ENCODE measurements around the gene CLPTM1. TPM values are rescaled to one million over a fixed set of nuclear protein-coding genes. Genes with fewer than 3 reads are reported as not detected.

The CLPTM1 gene
- total RNA-seq, 1 donor: 62.6 TPM

DNA sequence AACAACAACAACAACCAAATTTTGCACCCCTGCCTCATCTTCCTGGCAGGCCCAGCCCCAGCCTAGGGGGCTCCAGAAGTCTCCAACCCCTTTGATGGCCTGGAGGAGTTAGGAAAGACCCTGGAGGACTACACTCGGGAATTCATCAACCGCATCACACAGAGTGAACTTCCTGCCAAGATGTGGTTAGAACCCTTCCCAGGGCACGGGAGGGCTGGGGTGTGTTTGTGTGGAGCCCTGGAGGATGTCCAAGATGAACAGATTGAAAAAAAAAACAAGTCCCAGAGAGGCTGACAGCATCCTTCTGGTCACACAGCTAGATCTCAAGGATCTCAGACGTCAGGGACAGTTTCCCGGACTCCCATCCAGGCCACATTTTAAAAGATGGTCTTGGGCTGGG lies 27.4 kb upstream of the CLPTM1 start:
- TF ChIP-seq, protein P1, sequence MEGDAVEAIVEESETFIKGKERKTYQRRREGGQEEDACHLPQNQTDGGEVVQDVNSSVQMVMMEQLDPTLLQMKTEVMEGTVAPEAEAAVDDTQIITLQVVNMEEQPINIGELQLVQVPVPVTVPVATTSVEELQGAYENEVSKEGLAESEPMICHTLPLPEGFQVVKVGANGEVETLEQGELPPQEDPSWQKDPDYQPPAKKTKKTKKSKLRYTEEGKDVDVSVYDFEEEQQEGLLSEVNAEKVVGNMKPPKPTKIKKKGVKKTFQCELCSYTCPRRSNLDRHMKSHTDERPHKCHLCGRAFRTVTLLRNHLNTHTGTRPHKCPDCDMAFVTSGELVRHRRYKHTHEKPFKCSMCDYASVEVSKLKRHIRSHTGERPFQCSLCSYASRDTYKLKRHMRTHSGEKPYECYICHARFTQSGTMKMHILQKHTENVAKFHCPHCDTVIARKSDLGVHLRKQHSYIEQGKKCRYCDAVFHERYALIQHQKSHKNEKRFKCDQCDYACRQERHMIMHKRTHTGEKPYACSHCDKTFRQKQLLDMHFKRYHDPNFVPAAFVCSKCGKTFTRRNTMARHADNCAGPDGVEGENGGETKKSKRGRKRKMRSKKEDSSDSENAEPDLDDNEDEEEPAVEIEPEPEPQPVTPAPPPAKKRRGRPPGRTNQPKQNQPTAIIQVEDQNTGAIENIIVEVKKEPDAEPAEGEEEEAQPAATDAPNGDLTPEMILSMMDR (IDR thresholded peaks at IDR 0.05; ENCODE audit: insufficient read depth, low read depth, low read length): no peak
- H3K4me3 ChIP-seq (ENCODE audit: low read depth, low read length): no peak overlapping the region
- DNase-seq (ENCODE audit: low read depth): peak; percentile 89

DNA sequence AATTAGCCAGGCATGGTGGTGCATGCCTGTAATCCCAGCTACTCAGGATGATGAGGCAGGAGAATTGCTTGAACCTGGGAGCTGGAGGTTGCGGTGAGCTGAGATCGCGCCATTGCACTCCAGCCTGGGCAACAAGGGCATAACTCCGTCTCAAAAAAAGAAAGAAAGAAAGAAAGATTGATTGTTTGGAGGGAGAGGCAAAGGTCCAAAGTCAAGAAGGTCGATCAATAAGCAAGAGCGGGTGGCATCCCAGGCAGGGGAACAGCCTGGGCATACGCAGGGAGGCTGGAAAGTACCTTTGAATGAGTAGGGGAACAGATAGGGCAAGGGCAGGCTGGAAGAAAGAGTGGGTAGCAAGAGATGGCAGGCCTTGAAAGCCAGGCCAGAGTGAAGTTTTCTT lies 25.1 kb upstream of the CLPTM1 start:
- TF ChIP-seq, protein P1 (IDR thresholded peaks at IDR 0.05; ENCODE audit: insufficient read depth, low read depth, low read length): no peak
- no peak overlapping the region for H3K4me3 ChIP-seq (ENCODE audit: low read depth, low read length)
- no peak for DNase-seq (ENCODE audit: low read depth)

DNA sequence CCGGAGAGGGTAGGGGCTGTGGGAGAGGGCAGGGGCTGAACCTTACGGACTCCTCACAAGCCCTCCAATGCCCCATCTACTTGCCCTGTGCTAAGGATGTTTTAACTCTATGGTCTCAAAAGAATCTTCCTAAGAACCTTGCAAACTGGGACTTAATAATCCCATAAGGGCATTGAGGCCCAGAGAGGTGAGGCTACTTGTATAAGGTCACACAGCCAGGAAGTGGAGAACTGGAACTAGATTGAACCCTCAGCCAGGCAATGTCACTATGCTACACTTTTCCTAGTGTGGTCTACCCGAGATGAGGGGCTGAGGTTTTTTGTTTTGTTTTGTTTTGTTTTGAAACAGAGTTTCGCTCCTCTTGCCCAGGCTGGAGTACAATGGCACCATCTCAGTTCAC lies 23.6 kb upstream of the CLPTM1 start:
- no peak for DNase-seq (ENCODE audit: low read depth)
- TF ChIP-seq, protein P1 (IDR thresholded peaks at IDR 0.05; ENCODE audit: insufficient read depth, low read depth, low read length): no peak
- H3K4me3 ChIP-seq (ENCODE audit: low read depth, low read length): no peak overlapping the region

DNA sequence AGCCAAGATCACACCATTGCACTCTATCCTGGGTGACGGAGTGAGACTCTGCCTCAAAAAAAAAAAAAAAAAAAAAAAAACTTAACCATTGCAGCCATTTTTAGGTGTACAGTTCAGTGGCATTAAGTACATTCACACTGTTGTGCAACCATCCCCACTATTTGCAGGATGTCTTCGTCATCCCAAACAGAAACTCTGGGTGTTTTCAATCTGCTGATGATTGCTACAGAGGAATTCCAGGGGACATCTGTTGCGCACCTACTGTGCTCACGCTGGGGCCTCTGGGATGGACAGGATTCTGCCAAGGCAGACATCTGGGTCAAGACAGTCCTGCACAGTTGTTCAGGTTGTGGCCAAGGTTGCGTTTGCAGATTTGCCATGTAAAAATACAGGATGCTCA lies 15.5 kb upstream of the CLPTM1 start:
- DNase-seq (ENCODE audit: low read depth): no peak
- TF ChIP-seq, protein P1 (IDR thresholded peaks at IDR 0.05; ENCODE audit: insufficient read depth, low read depth, low read length): no peak
- H3K4me3 ChIP-seq (ENCODE audit: low read depth, low read length): no peak overlapping the region

DNA sequence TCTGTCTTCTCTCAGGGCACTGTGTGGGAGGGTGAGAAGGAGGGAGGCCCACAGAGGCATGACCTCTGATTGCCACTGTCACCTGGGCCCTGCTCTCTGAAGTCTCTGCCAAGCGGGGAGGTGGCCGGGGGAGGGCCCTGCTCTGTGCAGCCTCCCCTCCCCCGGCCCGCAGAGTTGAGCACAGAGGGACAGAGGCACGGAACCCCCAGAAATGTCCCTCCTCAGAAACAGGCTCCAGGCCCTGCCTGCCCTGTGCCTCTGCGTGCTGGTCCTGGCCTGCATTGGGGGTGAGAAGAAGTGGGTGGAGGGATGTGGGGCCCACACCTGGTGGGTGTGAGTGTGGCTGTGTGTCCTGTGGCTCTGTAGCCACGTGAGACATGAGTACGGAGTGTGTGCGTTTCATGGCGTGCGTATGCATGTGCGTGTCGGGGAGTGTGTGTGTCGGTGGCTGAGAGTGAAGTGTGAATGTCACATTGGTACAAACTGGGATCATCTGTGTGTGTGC lies 13.1 kb upstream of the CLPTM1 start, which contains the start of gene APOC4:
Gene APOC4, plus strand, starts transcription at position 171 of the 505 bp plus-strand sequence. Its CDS starts 41 bp downstream, at position 212.
- no peak within 1 kb of the TSS for H3K4me3 ChIP-seq (ENCODE audit: low read depth, low read length)
- TF ChIP-seq, protein P1 (IDR thresholded peaks at IDR 0.05; ENCODE audit: insufficient read depth, low read depth, low read length): no peak
- DNase-seq (ENCODE audit: low read depth): no peak

DNA sequence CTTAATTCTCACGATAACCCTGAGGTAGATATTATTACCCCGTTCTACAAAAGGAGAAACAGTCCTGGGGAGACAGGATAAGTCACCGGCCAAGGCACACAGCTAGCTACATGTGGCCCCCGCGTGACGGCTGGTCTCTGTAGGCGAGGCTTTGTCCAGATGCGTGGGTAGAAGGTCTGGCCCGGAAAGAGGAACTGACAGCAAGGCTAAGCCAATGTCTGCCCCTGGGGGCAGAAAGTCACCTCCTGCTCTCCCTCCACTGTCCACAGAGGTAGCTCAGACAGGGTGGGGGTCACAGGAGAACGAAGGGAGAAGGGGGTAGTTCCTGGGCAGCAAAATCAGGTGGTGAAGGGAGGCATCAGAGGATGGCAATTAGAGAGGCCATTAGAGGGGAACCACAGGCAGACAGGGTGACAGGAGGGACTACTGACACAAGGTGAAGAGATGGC lies 11.4 kb upstream of the CLPTM1 start:
- TF ChIP-seq, protein P1 (IDR thresholded peaks at IDR 0.05; ENCODE audit: insufficient read depth, low read depth, low read length): no peak
- H3K4me3 ChIP-seq (ENCODE audit: low read depth, low read length): no peak overlapping the region
- no peak for DNase-seq (ENCODE audit: low read depth)

DNA sequence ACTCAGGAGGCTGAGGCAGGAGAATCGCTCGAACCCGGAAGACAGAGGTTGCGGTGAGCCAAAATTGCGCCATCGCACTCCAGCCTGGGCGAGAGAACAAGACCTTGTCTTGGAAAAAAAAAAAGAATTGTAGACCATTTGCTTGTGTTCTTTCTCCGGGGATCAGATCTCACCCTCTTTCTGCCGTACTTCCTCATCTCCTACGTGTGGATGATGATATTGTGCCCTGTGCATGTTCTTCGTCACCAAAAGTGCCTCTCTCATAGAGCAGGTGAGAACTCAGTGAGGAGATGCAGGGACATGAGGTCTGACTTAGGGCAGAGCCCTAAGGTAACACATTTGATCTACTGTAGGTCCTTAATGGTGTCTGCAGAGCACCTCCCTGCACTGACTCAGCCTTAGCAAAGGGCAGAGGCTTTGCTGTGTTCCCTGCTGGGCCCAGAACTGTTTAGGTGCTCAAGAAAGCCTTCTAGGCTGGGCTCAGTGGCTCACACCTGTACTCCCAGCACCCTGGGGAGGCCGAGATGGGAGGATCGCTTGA lies 8.1 kb upstream of the CLPTM1 start:
- TF ChIP-seq, protein P1 (IDR thresholded peaks at IDR 0.05; ENCODE audit: insufficient read depth, low read depth, low read length): no peak
- H3K4me3 ChIP-seq (ENCODE audit: low read depth, low read length): no peak overlapping the region
- no peak for DNase-seq (ENCODE audit: low read depth)

Data from fibroblast of villous mesenchyme (primary cell).